Thyroid gland (tissue), 4 donors: Measurements from ENCODE around the gene CLIP4.

Source experiments
- POLR2A ChIP-seq, 2 donors: fragments of 450-650 bp; IDR thresholded peaks; one replicate each; pipeline ENCODE4 v1.6.1; 2017; ENCODE audit warnings: antibody characterized with exemption in 2 of 2, mild to moderate bottlenecking in 2 of 2, moderate library complexity in 1 of 2
- TF ChIP-seq, protein P1 (sequence below), 6 experiments: fragments of 200-600 bp in 3 of 6; fragments of 450-650 bp in 3 of 6; sonication (generic) in 3 of 6; IDR thresholded peaks; one replicate each; pipeline ENCODE4 v1.5.1; 2016 to 2019; ENCODE audit warnings: antibody characterized with exemption in 6 of 6, mild to moderate bottlenecking in 2 of 6, inconsistent platforms in 1 of 6, moderate library complexity in 1 of 6

DNA sequence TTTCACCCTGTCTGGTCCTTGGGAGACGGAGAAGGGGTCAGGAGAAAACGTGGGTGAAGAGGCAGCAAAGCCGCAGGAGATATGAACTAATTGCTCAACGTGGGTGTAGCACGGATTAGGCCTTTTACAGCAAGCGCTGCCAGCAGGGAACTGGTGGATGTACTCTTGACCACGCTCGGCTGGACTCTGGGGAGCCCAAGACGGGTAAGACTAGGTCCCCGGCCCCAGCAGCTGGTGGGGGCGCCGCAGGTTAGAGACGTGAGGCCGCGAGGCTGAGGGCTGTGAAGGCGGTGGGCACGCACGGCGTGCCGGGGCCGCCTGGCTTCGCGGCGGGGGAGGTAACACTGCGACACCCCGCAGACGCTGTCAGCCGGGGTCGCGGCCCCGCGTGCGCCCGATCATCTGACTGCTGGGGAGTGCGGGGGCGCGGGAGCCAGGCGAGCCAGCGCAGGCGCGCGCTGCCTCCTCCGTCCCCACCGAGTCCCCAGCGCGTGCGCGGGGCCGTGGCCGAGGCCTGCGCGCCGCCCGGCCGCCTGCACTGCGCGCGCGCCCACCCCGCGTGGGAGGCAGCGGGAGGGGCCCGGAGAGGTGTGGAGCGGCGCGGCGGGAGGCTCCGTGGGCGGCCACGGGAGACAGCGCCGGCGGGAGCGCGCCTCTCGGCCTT lies at the start of gene CLIP4:
- TF ChIP-seq, protein P1, sequence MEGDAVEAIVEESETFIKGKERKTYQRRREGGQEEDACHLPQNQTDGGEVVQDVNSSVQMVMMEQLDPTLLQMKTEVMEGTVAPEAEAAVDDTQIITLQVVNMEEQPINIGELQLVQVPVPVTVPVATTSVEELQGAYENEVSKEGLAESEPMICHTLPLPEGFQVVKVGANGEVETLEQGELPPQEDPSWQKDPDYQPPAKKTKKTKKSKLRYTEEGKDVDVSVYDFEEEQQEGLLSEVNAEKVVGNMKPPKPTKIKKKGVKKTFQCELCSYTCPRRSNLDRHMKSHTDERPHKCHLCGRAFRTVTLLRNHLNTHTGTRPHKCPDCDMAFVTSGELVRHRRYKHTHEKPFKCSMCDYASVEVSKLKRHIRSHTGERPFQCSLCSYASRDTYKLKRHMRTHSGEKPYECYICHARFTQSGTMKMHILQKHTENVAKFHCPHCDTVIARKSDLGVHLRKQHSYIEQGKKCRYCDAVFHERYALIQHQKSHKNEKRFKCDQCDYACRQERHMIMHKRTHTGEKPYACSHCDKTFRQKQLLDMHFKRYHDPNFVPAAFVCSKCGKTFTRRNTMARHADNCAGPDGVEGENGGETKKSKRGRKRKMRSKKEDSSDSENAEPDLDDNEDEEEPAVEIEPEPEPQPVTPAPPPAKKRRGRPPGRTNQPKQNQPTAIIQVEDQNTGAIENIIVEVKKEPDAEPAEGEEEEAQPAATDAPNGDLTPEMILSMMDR (IDR thresholded peaks at IDR 0.05): no peak
- TF ChIP-seq POLR2A (IDR thresholded peaks at IDR 0.05): peak; percentile 30 to 86
